H1 (cell line): ENCODE results near the gene PLEKHA1. TPM values are rescaled to one million over a fixed set of nuclear protein-coding genes. Genes with fewer than 3 reads are reported as not detected.

ENCODE experiments used
- CEBPB ChIP-seq: IDR thresholded peaks from 2 replicates; pipeline ENCODE4 v1.6.1; 2012; ENCODE audit warnings: low read depth, low read length
- GABPA ChIP-seq: IDR thresholded peaks from 2 replicates; pipeline ENCODE4 v1.6.1; 2011; ENCODE audit warnings: mild to moderate bottlenecking, low read length, moderate library complexity, borderline replicate concordance; ENCODE audit not compliant: insufficient read depth
- HDAC2 ChIP-seq, 2 experiments: fragments of 300-600 bp in 1 of 2; sonication (generic) in 1 of 2; IDR thresholded peaks; 2 replicates each; pipeline ENCODE4 v1.6.1; 2011 to 2012; ENCODE audit warnings: low read depth in 2 of 2, low read length in 2 of 2, mild to moderate bottlenecking in 2 of 2, moderate library complexity in 2 of 2, borderline replicate concordance in 1 of 2, inconsistent platforms in 1 of 2
- PHF8 ChIP-seq: fragments of 200-600 bp; sonication (generic); conservative IDR thresholded peaks from 2 replicates; pipeline ENCODE4 v1.7.1; 2012; ENCODE audit warnings: low read depth, mild to moderate bottlenecking, inconsistent platforms, low read length, moderate library complexity
- POLR2AphosphoS5 ChIP-seq: IDR thresholded peaks from 2 replicates; pipeline ENCODE4 v1.6.1; 2011; ENCODE audit warnings: low read depth, low read length
- YY1 ChIP-seq: IDR thresholded peaks from 2 replicates; pipeline ENCODE4 v1.6.1; 2011; ENCODE audit warnings: low read depth, mild to moderate bottlenecking, low read length
- polyA plus RNA-seq, 7 experiments: library from polyadenylated mRNA; depleted of rRNA in 3 of 7; stranded (reverse) in 5 of 7; unstranded in 2 of 7; fragments of >200 nt in 5 of 7; fragments of 200-250 nt in 2 of 7; gene quantifications; 1 replicate in 5 of 7; 2 replicates in 1 of 7; 4 replicates in 1 of 7; pipeline versions ENCODE4 v1.2.1 to v1.2.3, GENCODE V29; 2011 to 2013; ENCODE audit warnings: missing spikeins in 2 of 7, mixed read lengths in 2 of 7
- total RNA-seq: library from RNA; stranded (reverse); fragmentation: NEBNext Ultra II Directional; extraction: Animal tissue kit (Norgen Biotek cat#: 25700); gene quantifications from 2 replicates; pipeline ENCODE4 v1.2.1, GENCODE V29; 2021

The PLEKHA1 gene
- total and polyA plus RNA-seq, 2 of the 8 experiments (the other 6 are each of a cell fraction or from before 2014, with no cell fraction given): 15.6 to 39.7 TPM

DNA sequence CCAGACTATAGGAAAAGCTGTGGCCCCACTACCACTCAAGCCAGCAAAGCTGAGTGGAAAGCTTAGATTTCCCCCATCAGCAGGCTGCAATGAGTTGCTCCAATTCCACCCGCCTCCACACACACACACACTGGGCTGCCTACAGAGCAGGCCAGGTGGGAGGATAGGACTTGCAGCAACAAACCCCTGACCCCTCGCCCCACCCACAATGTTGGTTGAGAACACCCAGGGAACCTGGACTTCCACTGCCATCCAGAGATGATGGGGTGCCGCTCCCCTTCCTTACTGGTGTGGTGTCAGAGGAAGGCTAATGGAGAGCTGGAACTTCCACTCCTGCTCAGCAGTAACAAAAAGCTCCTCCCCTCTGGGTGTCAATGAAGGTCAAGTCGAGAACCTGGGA is 16.8 kb upstream of the PLEKHA1 start (continued):
- no peak for TF ChIP-seq POLR2AphosphoS5
- TF ChIP-seq PHF8: no peak
- no peak for TF ChIP-seq HDAC2 (IDR thresholded peaks at IDR 0.05; ENCODE audit: borderline replicate concordance in 1 of 2, low read depth in 2 of 2, low read length in 2 of 2)
- no peak for TF ChIP-seq CEBPB
- no peak for TF ChIP-seq GABPA
- no peak for TF ChIP-seq YY1
